Smooth muscle cell of bladder (primary cell): ENCODE data around the gene NPC2. TPM values are rescaled to one million over a fixed set of nuclear protein-coding genes. Genes with fewer than 3 reads are reported as not detected.

Experiments used
- total RNA-seq: library from RNA; depleted of rRNA; stranded (reverse); fragments of >200 nt; gene quantifications from 2 replicates; pipeline ENCODE4 v1.2.3, GENCODE V29; 2014

NPC2 gene
- 112 and 157 TPM in 2 replicates for total RNA-seq

GRCh38 chr14:74492776-74493342 lies at the start of gene NPC2:
NPC2 (minus strand) TSS chr14:74493305; CDS start chr14:74493274, 31 bp downstream.

GRCh38 chr14:74493343-74494261 lies 497 bp upstream of the NPC2 start, which contains the start of gene ISCA2:
ISCA2 (plus strand) TSS chr14:74493765; CDS start chr14:74493775, 10 bp downstream.

Other genes starting within 250 kb of the NPC2 start
- 18.3 and 21.9 TPM in 2 replicates for gene ABCD4, start 190.4 kb downstream of the NPC2 start, total RNA-seq
- gene VRTN, start 144.8 kb downstream of the NPC2 start, total RNA-seq = not detected in 2 replicates
- not detected in 2 replicates for gene SYNDIG1L, start 67.1 kb downstream of the NPC2 start, total RNA-seq
- 10.1 and 14.4 TPM in 2 replicates for gene ISCA2, start 460 bp upstream of the NPC2 start, total RNA-seq
- 71.0 and 72.3 TPM in 2 replicates for gene LTBP2, start 118.9 kb upstream of the NPC2 start, total RNA-seq
- gene AREL1, start 219.8 kb upstream of the NPC2 start, total RNA-seq = 23.5 and 24.4 TPM in 2 replicates
- 21.8 and 38.0 TPM in 2 replicates for gene FCF1, start 219.8 kb upstream of the NPC2 start, total RNA-seq